VCaP (cell line): Measurements from ENCODE around the gene TBX19.

Source experiments
- H3K27ac ChIP-seq: fragments of 450-650 bp; 2 replicates; pipeline ENCODE4 v1.5.1; 2017
- TF ChIP-seq, protein P1 (sequence below): fragments of 450-650 bp; conservative IDR thresholded peaks from 2 replicates; pipeline ENCODE4 v1.5.1; 2017; ENCODE audit warnings: mild to moderate bottlenecking, moderate library complexity

TBX19 gene

DNA sequence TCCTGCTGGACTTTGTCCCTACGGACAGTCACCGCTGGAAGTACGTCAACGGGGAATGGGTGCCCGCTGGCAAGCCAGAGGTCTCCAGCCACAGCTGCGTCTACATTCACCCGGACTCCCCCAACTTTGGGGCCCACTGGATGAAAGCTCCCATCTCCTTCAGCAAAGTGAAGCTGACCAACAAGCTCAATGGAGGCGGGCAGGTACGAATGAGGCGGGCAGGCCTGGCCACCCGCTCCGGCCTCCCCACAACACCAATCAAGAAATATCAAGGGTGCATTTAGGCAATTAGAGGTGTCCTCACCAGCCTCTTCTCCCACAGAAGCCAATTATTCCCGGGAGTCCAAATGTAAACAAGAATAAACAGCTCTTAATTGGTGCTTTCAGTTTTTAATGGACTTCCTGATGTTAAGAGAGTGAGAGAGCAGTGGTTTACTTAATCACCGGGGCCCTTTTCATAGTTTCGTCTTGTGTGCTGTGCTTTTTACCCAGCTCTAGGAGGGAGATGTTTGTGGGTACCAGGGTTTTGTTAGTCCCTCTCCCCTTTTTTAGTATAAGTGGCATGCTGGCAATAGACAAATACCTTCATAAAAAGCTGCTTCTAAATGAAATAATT is 10.7 kb downstream of the TBX19 start:
- TF ChIP-seq, protein P1, sequence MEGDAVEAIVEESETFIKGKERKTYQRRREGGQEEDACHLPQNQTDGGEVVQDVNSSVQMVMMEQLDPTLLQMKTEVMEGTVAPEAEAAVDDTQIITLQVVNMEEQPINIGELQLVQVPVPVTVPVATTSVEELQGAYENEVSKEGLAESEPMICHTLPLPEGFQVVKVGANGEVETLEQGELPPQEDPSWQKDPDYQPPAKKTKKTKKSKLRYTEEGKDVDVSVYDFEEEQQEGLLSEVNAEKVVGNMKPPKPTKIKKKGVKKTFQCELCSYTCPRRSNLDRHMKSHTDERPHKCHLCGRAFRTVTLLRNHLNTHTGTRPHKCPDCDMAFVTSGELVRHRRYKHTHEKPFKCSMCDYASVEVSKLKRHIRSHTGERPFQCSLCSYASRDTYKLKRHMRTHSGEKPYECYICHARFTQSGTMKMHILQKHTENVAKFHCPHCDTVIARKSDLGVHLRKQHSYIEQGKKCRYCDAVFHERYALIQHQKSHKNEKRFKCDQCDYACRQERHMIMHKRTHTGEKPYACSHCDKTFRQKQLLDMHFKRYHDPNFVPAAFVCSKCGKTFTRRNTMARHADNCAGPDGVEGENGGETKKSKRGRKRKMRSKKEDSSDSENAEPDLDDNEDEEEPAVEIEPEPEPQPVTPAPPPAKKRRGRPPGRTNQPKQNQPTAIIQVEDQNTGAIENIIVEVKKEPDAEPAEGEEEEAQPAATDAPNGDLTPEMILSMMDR: no peak
- H3K27ac ChIP-seq: no peak overlapping the region

- TF ChIP-seq, protein P1: no peak
- H3K27ac ChIP-seq: no peak overlapping the region
Observed at GRCh38 chr1:168293356-168293755, 12.7 kb downstream of the TBX19 start.

DNA sequence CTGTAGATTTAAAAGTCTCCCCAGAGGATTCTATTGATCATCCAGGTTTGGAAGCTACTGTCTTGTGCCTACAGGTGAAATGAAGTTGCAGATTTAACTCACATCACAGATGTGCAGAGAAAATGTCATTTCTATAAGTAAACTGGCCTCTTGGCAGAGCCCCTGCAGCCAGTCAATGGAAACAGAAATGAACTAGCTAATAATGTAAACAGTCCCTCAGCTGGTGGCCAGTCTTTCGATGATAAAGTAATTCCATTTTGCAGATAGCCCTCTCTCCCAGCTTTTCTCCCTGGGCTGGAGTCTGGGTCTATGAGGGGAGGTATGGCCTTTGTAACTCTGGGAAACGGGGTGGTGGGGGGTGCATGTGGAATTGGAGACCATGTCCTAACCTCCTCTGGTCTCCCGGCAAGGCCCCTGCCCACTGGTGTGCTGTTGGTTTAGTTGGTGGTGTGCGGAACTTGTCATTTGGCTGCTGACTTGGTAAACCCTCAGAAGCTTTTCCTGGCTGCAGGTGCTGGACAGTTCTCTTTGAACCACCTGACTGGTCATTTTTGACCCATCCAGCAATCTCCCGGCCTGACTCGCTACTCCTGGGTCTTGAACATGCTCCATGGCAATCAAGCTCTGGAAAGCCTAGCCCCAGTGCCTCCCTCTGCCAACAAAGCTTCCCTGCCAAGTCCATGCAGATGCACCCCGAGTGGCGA is 14.9 kb downstream of the TBX19 start:
- no peak overlapping the region for H3K27ac ChIP-seq
- TF ChIP-seq, protein P1: no peak

GRCh38 chr1:168297019-168297730 is 16.5 kb downstream of the TBX19 start:
- no peak overlapping the region for H3K27ac ChIP-seq
- TF ChIP-seq, protein P1: no peak

- no peak overlapping the region for H3K27ac ChIP-seq
- TF ChIP-seq, protein P1: no peak
Observed at GRCh38 chr1:168298446-168298845, 17.8 kb downstream of the TBX19 start.

GRCh38 chr1:168300626-168301025 is 19.9 kb downstream of the TBX19 start:
- TF ChIP-seq, protein P1: no peak
- H3K27ac ChIP-seq: no peak overlapping the region

DNA sequence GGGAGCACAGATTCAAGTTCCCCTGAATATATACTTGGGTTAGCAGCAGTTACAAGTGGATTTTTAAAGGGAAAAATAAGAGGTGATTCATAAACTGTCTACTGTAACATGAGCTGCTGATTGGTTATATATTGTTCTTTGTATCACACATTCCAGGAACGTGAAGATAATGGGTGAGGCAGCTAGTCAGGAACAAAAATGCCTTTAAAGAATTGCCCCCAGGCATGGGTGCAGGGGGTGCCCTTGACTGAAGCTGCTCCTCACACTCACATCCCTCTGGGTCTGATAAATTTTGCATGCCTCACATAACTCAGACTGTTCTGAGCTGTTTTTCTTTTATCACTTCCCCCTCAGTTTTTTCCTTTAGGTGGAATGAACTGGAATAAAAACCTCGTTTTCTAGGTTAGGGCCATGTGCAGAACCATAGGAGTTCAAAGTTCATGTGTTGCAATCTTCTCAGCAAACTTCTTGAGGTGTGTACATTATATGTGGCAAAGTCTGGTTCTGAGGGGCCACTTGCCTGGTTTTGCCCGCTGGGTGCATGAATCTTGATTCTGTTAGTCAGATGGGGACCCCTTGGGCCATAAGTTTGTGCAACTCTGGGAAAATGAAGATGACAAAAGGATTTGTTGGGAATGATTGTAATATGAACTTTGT is 21.1 kb downstream of the TBX19 start:
- TF ChIP-seq, protein P1: no peak
- H3K27ac ChIP-seq: no peak overlapping the region
